Measurements from ENCODE around the gene UPK1B. TPM values are rescaled to one million over a fixed set of nuclear protein-coding genes. Genes with fewer than 3 reads are reported as not detected.

UPK1B gene
- total RNA-seq, 4 donors from 2014 or later, result 2.1 to 2.2 TPM; not detected in 2

DNA sequence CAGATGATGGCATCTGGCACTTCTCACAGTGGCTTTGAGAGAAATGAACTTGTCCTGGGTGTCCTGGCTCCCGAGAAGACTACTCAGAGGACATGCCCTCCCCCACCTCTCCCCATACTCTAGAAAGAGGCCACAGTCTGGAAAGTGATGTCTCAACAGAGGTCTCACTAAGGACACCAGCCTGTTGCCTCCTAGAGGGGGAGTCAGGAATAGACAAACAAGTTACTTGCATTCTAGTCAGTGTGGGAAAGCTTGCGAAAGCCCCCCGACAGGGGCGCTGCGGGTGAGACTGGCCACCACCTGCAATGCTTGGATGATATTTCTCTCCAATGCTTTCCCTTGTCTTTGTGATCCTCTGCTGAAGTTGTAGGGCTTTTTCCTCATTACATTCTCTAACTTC is 50.1 kb downstream of the UPK1B start:
- no peak overlapping the region for H3K27ac ChIP-seq
- H3K27me3 ChIP-seq, result no peaks in the 10 kb centered on the region
- DNase-seq (ENCODE audit: low spot score in 2 of 2), result no peak
- no peak overlapping the region for H3K4me3 ChIP-seq
- 95% methylated on average over 5 of the region's 5 CpGs for WGBS
- peaks cover 68% of the 10 kb centered on the region for H3K36me3 ChIP-seq
- H3K4me1 ChIP-seq, result no peaks in the 10 kb centered on the region
- TF ChIP-seq POLR2A (IDR thresholded peaks at IDR 0.05) (no peak), EP300 (IDR thresholded peaks at IDR 0.05) (no peak), POLR2AphosphoS5 (IDR thresholded peaks at IDR 0.05) (no peak)
- TF ChIP-seq, protein P1, sequence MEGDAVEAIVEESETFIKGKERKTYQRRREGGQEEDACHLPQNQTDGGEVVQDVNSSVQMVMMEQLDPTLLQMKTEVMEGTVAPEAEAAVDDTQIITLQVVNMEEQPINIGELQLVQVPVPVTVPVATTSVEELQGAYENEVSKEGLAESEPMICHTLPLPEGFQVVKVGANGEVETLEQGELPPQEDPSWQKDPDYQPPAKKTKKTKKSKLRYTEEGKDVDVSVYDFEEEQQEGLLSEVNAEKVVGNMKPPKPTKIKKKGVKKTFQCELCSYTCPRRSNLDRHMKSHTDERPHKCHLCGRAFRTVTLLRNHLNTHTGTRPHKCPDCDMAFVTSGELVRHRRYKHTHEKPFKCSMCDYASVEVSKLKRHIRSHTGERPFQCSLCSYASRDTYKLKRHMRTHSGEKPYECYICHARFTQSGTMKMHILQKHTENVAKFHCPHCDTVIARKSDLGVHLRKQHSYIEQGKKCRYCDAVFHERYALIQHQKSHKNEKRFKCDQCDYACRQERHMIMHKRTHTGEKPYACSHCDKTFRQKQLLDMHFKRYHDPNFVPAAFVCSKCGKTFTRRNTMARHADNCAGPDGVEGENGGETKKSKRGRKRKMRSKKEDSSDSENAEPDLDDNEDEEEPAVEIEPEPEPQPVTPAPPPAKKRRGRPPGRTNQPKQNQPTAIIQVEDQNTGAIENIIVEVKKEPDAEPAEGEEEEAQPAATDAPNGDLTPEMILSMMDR (IDR thresholded peaks at IDR 0.05), result no peak
- H3K9me3 ChIP-seq, result no peaks in the 10 kb centered on the region

- 87% methylated on average over 3 of the region's 3 CpGs for WGBS
- no peak overlapping the region for H3K27ac ChIP-seq
- H3K4me1 ChIP-seq, result no peaks in the 10 kb centered on the region
- no peak overlapping the region for H3K4me3 ChIP-seq
- TF ChIP-seq POLR2AphosphoS5 (IDR thresholded peaks at IDR 0.05) (no peak), EP300 (IDR thresholded peaks at IDR 0.05) (no peak), POLR2A (IDR thresholded peaks at IDR 0.05) (no peak)
- TF ChIP-seq, protein P1 (IDR thresholded peaks at IDR 0.05), result no peak
- H3K27me3 ChIP-seq, result no peaks in the 10 kb centered on the region
- H3K36me3 ChIP-seq, result peaks cover 71% of the 10 kb centered on the region
- no peak for DNase-seq (ENCODE audit: low spot score in 2 of 2)
- H3K9me3 ChIP-seq, result no peaks in the 10 kb centered on the region
These were observed 51.7 kb downstream of the UPK1B start for GRCh38 chr3:119225121-119225520.

DNA sequence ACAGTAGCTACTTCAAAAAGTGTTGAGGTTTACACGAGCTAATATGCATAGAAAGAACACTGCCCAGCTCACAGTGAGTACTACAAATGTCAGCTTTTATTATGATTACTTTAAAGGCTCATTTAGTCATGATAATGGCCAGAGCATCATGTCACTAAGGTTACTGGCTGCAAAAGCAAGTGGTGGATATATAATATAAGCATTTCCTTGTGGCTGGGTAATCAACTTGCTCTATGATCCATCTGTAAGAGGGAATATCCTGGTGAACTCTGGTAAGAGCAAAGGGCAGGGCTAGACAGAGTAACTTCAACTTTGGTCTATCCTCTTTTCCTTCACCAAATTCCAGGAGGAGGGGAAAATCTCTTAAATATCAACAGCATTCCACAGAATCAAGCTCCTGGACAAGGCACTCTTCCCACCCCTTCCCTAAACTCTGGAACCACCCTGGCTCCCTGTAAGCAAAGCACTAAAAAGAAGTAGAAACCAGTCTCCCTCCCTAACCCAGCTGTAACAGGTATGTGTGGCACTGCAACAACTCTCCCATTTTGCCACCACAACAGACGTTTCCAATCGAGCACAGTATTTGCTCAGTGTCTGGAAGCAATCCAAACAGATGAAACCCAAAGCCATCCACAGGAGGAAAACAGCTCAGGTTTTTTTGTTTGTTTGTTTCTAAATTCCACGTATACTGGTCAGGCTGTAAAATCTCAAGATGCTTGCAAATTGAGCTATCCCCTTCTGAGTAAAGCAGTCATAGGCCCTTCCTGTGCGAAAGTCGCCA is 53.9 kb downstream of the UPK1B start:
- Histone ChIP-seq H3K36me3 (peaks cover 57% of the 10 kb centered on the region), H3K4me3 (no peak overlapping the region)
- WGBS, result 84% methylated on average over 6 of the region's 6 CpGs

GRCh38 chr3:119228373-119229145 is 55.2 kb downstream of the UPK1B start:
- Histone ChIP-seq H3K9me3 (no peaks in the 10 kb centered on the region), H3K27me3 (no peaks in the 10 kb centered on the region), H3K4me3 (no peak overlapping the region), H3K36me3 (peaks cover 57% of the 10 kb centered on the region), H3K4me1 (no peaks in the 10 kb centered on the region), H3K27ac (no peak overlapping the region)
- DNase-seq (ENCODE audit: low spot score in 2 of 2), result no peak
- 89% methylated on average over 2 of the region's 2 CpGs for WGBS
- TF ChIP-seq POLR2AphosphoS5 (IDR thresholded peaks at IDR 0.05) (no peak), POLR2A (IDR thresholded peaks at IDR 0.05) (no peak), EP300 (IDR thresholded peaks at IDR 0.05) (no peak)
- TF ChIP-seq, protein P1 (IDR thresholded peaks at IDR 0.05), result no peak

More for the DNA sequence above, 53.9 kb downstream of the UPK1B start:
- no peak for DNase-seq (ENCODE audit: low spot score in 2 of 2)
- Histone ChIP-seq H3K27me3 (no peaks in the 10 kb centered on the region), H3K4me1 (no peaks in the 10 kb centered on the region), H3K9me3 (no peaks in the 10 kb centered on the region), H3K27ac (no peak overlapping the region)
- TF ChIP-seq, protein P1 (IDR thresholded peaks at IDR 0.05), result no peak
- TF ChIP-seq EP300 (IDR thresholded peaks at IDR 0.05) (no peak), POLR2AphosphoS5 (IDR thresholded peaks at IDR 0.05) (no peak), POLR2A (IDR thresholded peaks at IDR 0.05) (no peak)

- Histone ChIP-seq H3K4me1 (no peaks in the 10 kb centered on the region), H3K27ac (no peak overlapping the region), H3K36me3 (peaks cover 54% of the 10 kb centered on the region), H3K27me3 (no peaks in the 10 kb centered on the region), H3K4me3 (no peak overlapping the region), H3K9me3 (no peaks in the 10 kb centered on the region)
- no peak for DNase-seq (ENCODE audit: low spot score in 2 of 2)
- TF ChIP-seq POLR2A (IDR thresholded peaks at IDR 0.05), result no peak
- TF ChIP-seq POLR2AphosphoS5 (IDR thresholded peaks at IDR 0.05), result no peak
- TF ChIP-seq, protein P1 (IDR thresholded peaks at IDR 0.05), result no peak
- TF ChIP-seq EP300 (IDR thresholded peaks at IDR 0.05), result no peak
- WGBS, result 94% methylated on average over 7 of the region's 7 CpGs
These were observed 55.8 kb downstream of the UPK1B start for GRCh38 chr3:119229190-119229589.

All from suprapubic skin (tissue), 4 donors.